SK-N-SH (cell line): ENCODE data around the gene MEIS1. TPM values are rescaled to one million over a fixed set of nuclear protein-coding genes. Genes with fewer than 3 reads are reported as not detected.
A peak's percentile ranks its signal among the peaks of the same experiment; 100 is the strongest.

ENCODE experiments used
- CTCF ChIA-PET: fragments of 300-600, 350-600 bp; formaldehyde crosslinking; extraction: SDS; loops from one replicate; lab custom pipeline; 2021; lab: Yijun Ruan, JAX
- POLR2A ChIA-PET: fragments of 350-600 bp; sonication (Branson Sonifier 250); formaldehyde crosslinking; extraction: SDS; loops from one replicate; lab custom pipeline; 2020; ENCODE audit warnings: antibody characterized with exemption, inconsistent platforms; lab: Yijun Ruan, JAX
- DNase-seq: peaks from one replicate; pipeline ENCODE4 v3.0.0; 2012
- H2AFZ ChIP-seq: fragments of 200-600 bp; sonication (generic); 2 replicates; pipeline ENCODE4 v1.8.1; 2016; ENCODE audit warnings: antibody characterized with exemption, mild to moderate bottlenecking, low read depth
- H3F3A ChIP-seq: fragments of 200-600 bp; sonication (generic); replicated peaks from 2 replicates; pipeline ENCODE3; 2016; ENCODE audit warnings: antibody characterized with exemption, mild to moderate bottlenecking; ENCODE audit not compliant: insufficient read depth
- H3K27ac ChIP-seq, 2 experiments: fragments of 200-500 bp in 1 of 2; fragments of 200-600 bp in 1 of 2; sonication (Bioruptor generic) in 1 of 2; sonication (generic), shearing (Covaris generic) in 1 of 2; 2 replicates each; pipeline versions ENCODE4 v1.5.1 to v1.6.1; 2014 to 2016; ENCODE audit warnings: low read depth in 2 of 2, inconsistent platforms in 1 of 2, low read length in 1 of 2, mild to moderate bottlenecking in 1 of 2, mixed read lengths in 1 of 2
- H3K27me3 ChIP-seq: fragments of 200-600 bp; sonication (generic), shearing (Covaris generic); 2 replicates; pipeline ENCODE4 v1.6.1; 2016; ENCODE audit warnings: mixed run types; ENCODE audit not compliant: insufficient read depth
- H3K36me3 ChIP-seq, 2 experiments: fragments of 200-500 bp in 1 of 2; fragments of 200-600 bp in 1 of 2; sonication (Bioruptor generic) in 1 of 2; sonication (generic) in 1 of 2; replicated peaks in 1 of 2; 2 replicates each; pipeline versions ENCODE3 to v1.5.1; 2014 to 2016; ENCODE audit warnings: low read length in 1 of 2, mild to moderate bottlenecking in 1 of 2; ENCODE audit not compliant: insufficient read depth in 2 of 2, control insufficient read depth in 1 of 2
- H3K4me1 ChIP-seq, 2 experiments: fragments of 200-500 bp in 1 of 2; fragments of 200-600 bp in 1 of 2; sonication (Bioruptor generic) in 1 of 2; sonication (generic), shearing (Covaris generic) in 1 of 2; 2 replicates each; pipeline versions ENCODE4 v1.5.1 to v1.6.1; 2014 to 2016; ENCODE audit warnings: low read depth in 1 of 2, low read length in 1 of 2, mixed run types in 1 of 2; ENCODE audit not compliant: insufficient read depth in 2 of 2, control insufficient read depth in 1 of 2
- H3K4me2 ChIP-seq: fragments of 200-600 bp; sonication (generic), shearing (Covaris generic); 2 replicates; pipeline ENCODE4 v1.6.1; 2017; ENCODE audit warnings: mixed run types
- H3K4me3 ChIP-seq, 2 experiments: fragments of 200-500 bp in 1 of 2; fragments of 200-600 bp in 1 of 2; sonication (Bioruptor generic) in 1 of 2; sonication (generic), shearing (Covaris generic) in 1 of 2; 2 replicates each; pipeline versions ENCODE4 v1.5.1 to v1.8.1; 2014 to 2016; ENCODE audit warnings: low read depth in 2 of 2, inconsistent platforms in 1 of 2, low read length in 1 of 2, mild to moderate bottlenecking in 1 of 2, mixed read lengths in 1 of 2, moderate library complexity in 1 of 2
- H3K79me2 ChIP-seq: fragments of 200-600 bp; sonication (generic); 2 replicates; pipeline ENCODE4 v1.8.1; 2017; ENCODE audit warnings: mild to moderate bottlenecking; ENCODE audit not compliant: insufficient read depth
- H3K9ac ChIP-seq: fragments of 200-600 bp; sonication (generic); 2 replicates; pipeline ENCODE4 v1.6.1; 2017; ENCODE audit warnings: mixed run types
- H3K9me2 ChIP-seq: fragments of 200-600 bp; sonication (generic); 2 replicates; pipeline ENCODE4 v1.6.1; 2017; ENCODE audit warnings: mixed run types
- H3K9me3 ChIP-seq: fragments of 200-600 bp; sonication (generic); 2 replicates; pipeline ENCODE4 v1.6.1; 2017; ENCODE audit warnings: mixed run types, mild to moderate bottlenecking, moderate library complexity
- H4K20me1 ChIP-seq: fragments of 200-600 bp; sonication (generic); 2 replicates; pipeline ENCODE4 v1.6.1; 2017; ENCODE audit warnings: mild to moderate bottlenecking, mixed run types; ENCODE audit not compliant: insufficient read depth
- CHD2 ChIP-seq: fragments of 150-350 bp; IDR thresholded peaks from 2 replicates; pipeline ENCODE4 v1.6.1; 2018; ENCODE audit warnings: low read length; ENCODE audit not compliant: partially characterized antibody
- CTCF ChIP-seq: fragments of 200-600 bp; sonication (generic); IDR thresholded peaks from 2 replicates; pipeline ENCODE4 v1.6.1; 2017; ENCODE audit warnings: antibody characterized with exemption, mild to moderate bottlenecking, moderate library complexity
- FOSL2 ChIP-seq: IDR thresholded peaks from 2 replicates; pipeline ENCODE4 v1.4.0; 2012; ENCODE audit warnings: low read depth, mild to moderate bottlenecking, moderate library complexity, borderline replicate concordance
- FOXM1 ChIP-seq: IDR thresholded peaks from 2 replicates; pipeline ENCODE4 v1.4.0; 2012; ENCODE audit warnings: low read depth, mild to moderate bottlenecking
- IRF3 ChIP-seq: fragments of 150-350 bp; IDR thresholded peaks from 2 replicates; pipeline ENCODE4 v1.6.1; 2016; ENCODE audit warnings: mild to moderate bottlenecking, low read depth, low read length
- JUND ChIP-seq: IDR thresholded peaks from 2 replicates; pipeline ENCODE4 v1.4.0; 2012
- NFIC ChIP-seq: IDR thresholded peaks from 2 replicates; pipeline ENCODE4 v1.4.0; 2012; ENCODE audit warnings: borderline replicate concordance
- POLR2AphosphoS5 ChIP-seq: IDR thresholded peaks from 2 replicates; pipeline ENCODE4 v1.6.1; 2012; ENCODE audit warnings: low read depth, low read length
- RCOR1 ChIP-seq: fragments of 150-350 bp; IDR thresholded peaks from 2 replicates; pipeline ENCODE4 v1.6.1; 2017; ENCODE audit warnings: antibody characterized with exemption, low read length
- RFX5 ChIP-seq: IDR thresholded peaks from 2 replicates; pipeline ENCODE4 v1.6.1; 2012; ENCODE audit warnings: mild to moderate bottlenecking, improper control_type of control experiment, low read length
- SMC3 ChIP-seq: IDR thresholded peaks from 2 replicates; pipeline ENCODE4 v1.6.1; 2012; ENCODE audit warnings: low read depth, low read length, improper control_type of control experiment
- USF1 ChIP-seq: IDR thresholded peaks from 2 replicates; pipeline ENCODE4 v1.4.0; 2012; ENCODE audit warnings: low read depth, borderline replicate concordance
- YY1 ChIP-seq: IDR thresholded peaks from 2 replicates; pipeline ENCODE4 v1.4.0; 2012; ENCODE audit warnings: low read depth, mild to moderate bottlenecking
- ZBTB33 ChIP-seq: IDR thresholded peaks from 2 replicates; pipeline ENCODE4 v1.4.0; 2012; ENCODE audit warnings: low read depth, borderline replicate concordance
- whole genome bisulfite sequencing: methylation state at CpG from one replicate; pipeline ENCODE4 v1.1.6; 2017; ENCODE audit warnings: low lambda C conversion rate; 5-methylcytosine and 5-hydroxymethylcytosine counted together
- polyA plus RNA-seq, 3 experiments: library from polyadenylated mRNA; depleted of rRNA; stranded (reverse); fragments of >200 nt; gene quantifications; 2 replicates each; pipeline ENCODE4 v1.2.3, GENCODE V29; 2012

Gene MEIS1
- polyA plus RNA-seq, 1 of the 3 experiments (the other 2 are of a cell fraction): 16.9 TPM

GRCh38 chr2:66553370-66553769 is 118.4 kb downstream of the MEIS1 start:
- Histone ChIP-seq H3K27ac (no peak overlapping the region), H3K4me3 (no peak overlapping the region), H3K27me3 (no peaks in the 10 kb centered on the region), H3F3A (peaks cover 3% of the 10 kb centered on the region), H3K9ac (no peak overlapping the region), H3K36me3 (peaks cover 38 to 63% of the 10 kb centered on the region in 2 experiments), H3K79me2 (no peaks in the 10 kb centered on the region; the same call in 1 of the 2 replicates), H3K4me2 (no peak overlapping the region), H3K9me2 (no peaks in the 10 kb centered on the region), H2AFZ (no peak overlapping the region), H3K4me1 (peaks cover 4 to 12% of the 10 kb centered on the region in 2 experiments; a peak in 3 of 4 replicates), H3K9me3 (no peaks in the 10 kb centered on the region), H4K20me1 (no peaks in the 10 kb centered on the region)
- CTCF ChIA-PET: interaction anchor here (1.2 kb wide), 1 partner anchor 20 kb away, joined by 3 read pairs; no protein-coding TSS in a partner anchor
- DNase-seq: no peak
- TF ChIP-seq FOXM1 (no peak), FOSL2 (no peak), IRF3 (no peak), SMC3 (no peak), CHD2 (no peak), YY1 (no peak)
- POLR2A ChIA-PET: no interaction called here
- WGBS: 90% methylated on average over 4 of the region's 4 CpGs

GRCh38 chr2:66555091-66555490 is 120.2 kb downstream of the MEIS1 start:
- Histone ChIP-seq H3K4me2 (no peak overlapping the region), H3K4me1 (peaks cover 4 to 12% of the 10 kb centered on the region in 2 experiments; a peak in 3 of 4 replicates), H4K20me1 (no peaks in the 10 kb centered on the region), H3F3A (peaks cover 3% of the 10 kb centered on the region), H3K9me2 (no peaks in the 10 kb centered on the region), H3K4me3 (no peak overlapping the region), H3K36me3 (peaks cover 23 to 52% of the 10 kb centered on the region in 2 experiments), H2AFZ (no peak overlapping the region), H3K27ac (no peak overlapping the region), H3K9ac (no peak overlapping the region), H3K9me3 (no peaks in the 10 kb centered on the region), H3K79me2 (no peaks in the 10 kb centered on the region; the same call in 1 of the 2 replicates), H3K27me3 (no peaks in the 10 kb centered on the region)
- POLR2A ChIA-PET: no interaction called here
- TF ChIP-seq NFIC: 0 out of 2 replicates have a peak, but pooled peaks have one; percentile 34
- TF ChIP-seq JUND: no peak
- CTCF ChIA-PET: no interaction called here
- no peak for DNase-seq
- WGBS: 40% methylated on average over 4 of the region's 4 CpGs

- ChIA-PET POLR2A (no interaction called here), CTCF (no interaction called here)
- H4K20me1 ChIP-seq: no peaks in the 10 kb centered on the region
- H3K4me2 ChIP-seq: no peak overlapping the region
- no peaks in the 10 kb centered on the region; the same call in 1 of the 2 replicates for H3K79me2 ChIP-seq
- H3K9me3 ChIP-seq: no peaks in the 10 kb centered on the region
- no peaks in the 10 kb centered on the region for H3K27me3 ChIP-seq
- H3K4me3 ChIP-seq: no peak overlapping the region
- H2AFZ ChIP-seq: no peak overlapping the region
- H3K9ac ChIP-seq: no peak overlapping the region
- peaks cover 23 to 50% of the 10 kb centered on the region in 2 experiments for H3K36me3 ChIP-seq
- H3F3A ChIP-seq: peaks cover 3% of the 10 kb centered on the region
- H3K4me1 ChIP-seq: peaks cover 4 to 12% of the 10 kb centered on the region in 2 experiments; a peak in 3 of 4 replicates
- WGBS: 85% methylated on average over 14 of the region's 14 CpGs
- no peak overlapping the region; a peak in 1 of 4 replicates for H3K27ac ChIP-seq
- H3K9me2 ChIP-seq: no peaks in the 10 kb centered on the region
- no peak for DNase-seq
- TF ChIP-seq RFX5: no peak
- no peak for TF ChIP-seq POLR2AphosphoS5
- TF ChIP-seq USF1: no peak
- TF ChIP-seq YY1: no peak
- no peak for TF ChIP-seq RCOR1
- no peak for TF ChIP-seq ZBTB33
- no peak for TF ChIP-seq CTCF
Observed at GRCh38 chr2:66555501-66556324, 120.8 kb downstream of the MEIS1 start.
